NCI-H2107 treated with DMSO at 0.1 percent for 48 hours (cell line): ENCODE results near the gene SLC26A6.

Experiments used
- DNase-seq: peaks from one replicate; lab custom pipeline; 2025; ENCODE audit not compliant: unreplicated experiment; lab: John Stamatoyannopoulos, UW

SLC26A6 gene

DNA sequence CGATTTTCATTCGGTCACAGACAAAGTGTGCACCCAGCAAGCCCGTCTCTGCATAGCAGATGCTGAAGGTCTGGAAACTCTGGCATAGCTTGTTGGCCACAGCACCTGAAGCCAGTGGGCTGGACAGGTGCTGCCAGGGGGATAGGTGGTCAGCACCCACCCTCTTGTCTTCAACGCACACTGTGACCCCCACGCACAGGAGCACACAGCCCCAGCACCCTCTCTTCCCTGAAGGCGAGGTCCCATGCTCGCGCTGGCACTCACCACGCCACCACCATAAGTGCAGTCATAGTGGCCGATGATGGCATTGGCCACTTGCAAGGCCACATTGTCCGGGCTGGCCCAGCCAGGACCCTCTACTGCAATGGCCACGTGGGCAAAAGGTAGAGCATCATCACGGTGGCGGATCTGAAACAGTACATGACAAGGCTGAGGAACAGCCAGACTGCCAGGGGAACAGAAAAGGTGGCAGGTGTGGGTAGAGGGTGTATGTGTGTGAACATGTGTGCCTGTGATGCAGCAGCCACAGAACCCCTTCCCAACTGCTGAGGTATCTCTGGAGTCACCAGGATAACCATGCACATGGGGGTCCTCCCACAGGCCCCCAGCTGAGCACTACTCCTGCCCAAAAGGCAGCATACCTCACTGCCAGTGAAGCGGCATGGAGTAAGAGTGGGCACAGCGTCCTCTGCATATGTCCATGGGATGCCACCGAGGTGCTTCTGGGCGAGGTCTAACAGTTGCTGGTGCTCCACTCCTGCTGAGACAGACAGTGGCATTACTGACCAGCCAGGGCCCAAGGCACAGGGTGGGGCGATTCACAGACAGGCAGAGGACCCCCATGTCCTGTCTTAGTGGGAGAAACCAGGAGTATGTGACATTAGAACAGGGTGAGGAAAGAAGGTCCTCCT is 34.3 kb downstream of the SLC26A6 start:
- no peak for DNase-seq

DNA sequence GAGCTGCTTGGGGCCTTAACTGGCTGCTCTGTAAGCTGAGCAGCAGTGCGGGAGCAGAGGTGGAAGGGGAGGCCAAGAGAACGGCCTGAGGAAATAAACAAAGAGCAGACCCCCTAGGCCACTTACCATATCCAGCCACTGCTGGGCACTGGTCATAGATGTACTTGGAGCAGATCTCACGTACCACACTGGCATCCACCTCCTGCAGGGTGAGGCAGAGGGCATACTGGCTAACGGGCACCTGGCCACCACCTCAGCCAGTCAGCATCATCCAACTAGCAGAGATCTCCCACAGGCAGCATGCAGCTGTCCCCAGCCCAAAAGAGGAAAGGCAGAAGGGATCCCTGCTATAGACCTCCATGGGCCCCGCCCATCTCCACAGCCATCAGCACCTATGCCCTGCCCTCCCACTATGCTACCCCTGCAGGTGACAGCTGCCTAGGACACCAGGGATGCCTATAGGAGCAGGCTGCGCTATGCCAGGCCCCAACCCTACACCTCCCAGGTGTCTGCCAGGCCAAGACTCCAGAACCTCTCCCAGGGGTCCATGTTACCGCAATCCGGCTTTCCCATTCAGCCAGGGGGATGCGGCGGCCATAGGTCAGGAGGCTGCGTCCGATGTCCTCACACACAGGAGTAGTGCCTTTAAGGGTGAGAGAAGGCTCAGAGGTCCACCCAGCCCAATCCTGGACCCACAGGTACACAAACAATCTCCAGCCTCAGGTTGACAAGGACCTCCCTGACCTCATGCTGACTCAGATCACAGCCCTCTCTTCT is 35.6 kb downstream of the SLC26A6 start:
- DNase-seq: no peak

DNA sequence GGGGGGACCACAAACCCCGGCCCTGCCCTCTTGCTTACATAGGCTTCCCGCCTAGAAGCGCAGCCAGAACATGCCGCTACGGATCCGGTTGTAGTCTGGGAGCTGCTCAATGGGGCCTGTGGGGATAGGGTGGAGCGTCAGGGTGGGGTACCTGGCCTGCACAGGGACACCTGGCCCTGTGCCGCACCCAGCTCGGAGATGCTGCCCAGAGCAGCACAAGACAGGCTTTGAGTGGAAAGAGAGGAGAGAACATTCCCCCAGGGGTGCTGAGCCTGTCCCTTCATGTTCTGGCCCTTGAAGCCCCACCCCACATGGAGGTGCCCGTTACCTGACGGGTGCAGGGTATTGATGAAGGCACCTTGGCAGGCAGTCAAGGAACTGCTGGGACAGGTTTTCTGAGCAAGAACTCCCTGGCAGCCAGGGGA is 36.2 kb downstream of the SLC26A6 start:
- no peak for DNase-seq

DNA sequence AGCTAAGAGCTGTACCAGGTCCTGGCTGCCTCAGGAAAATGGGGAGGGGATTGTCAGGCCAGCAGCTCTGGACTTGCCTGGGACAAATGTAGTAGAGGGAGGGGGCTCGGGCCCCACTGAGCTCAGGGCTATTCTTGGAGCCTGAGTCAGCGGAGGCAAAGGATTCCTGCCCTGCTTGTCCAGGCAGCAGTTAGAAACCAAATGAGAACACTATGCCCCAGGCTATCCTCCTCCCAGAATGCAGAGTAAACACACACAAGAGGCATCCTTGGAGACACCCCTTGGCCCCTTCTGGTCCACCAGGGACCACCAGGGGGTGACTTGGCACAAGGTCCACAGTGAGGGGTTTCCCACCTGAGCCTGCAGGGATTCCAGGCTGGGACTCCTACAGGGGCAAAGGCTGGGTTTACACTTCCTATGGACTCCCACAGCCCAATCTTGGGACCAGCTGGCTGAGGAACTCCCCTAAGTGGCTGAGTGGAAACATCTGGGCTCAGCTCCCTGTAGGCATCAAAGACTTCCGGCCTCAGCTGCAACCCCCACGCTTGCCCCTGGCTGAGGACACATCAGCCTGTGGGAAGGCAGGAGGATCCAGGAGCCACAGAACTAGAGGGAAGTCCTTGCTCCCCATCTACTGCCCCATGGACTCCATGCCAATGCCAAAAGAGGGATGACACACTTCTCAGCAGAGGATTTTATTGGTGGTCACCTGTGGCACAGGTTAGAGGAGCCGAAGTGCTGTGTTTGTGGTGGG is 36.8 kb downstream of the SLC26A6 start:
- no peak for DNase-seq

DNA sequence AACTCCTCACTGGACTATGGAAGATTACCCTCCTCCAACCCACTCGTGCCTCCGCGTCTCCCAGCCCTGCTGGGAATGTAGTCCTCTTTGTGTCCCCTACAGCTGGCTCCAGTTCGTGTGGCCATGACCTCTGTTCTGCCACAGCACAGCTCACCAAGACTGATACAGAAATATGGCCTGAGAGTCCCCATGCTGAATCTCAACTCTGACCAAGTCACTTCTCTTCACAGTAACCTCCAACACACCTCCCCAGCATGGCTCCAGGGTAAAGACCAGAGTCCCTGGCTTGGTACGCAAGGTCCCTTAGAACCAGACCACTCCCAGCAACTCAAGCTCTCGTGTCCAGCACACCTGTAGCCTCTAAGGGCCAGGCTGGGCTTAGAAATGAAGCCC is 37.9 kb downstream of the SLC26A6 start:
- no peak for DNase-seq

DNA sequence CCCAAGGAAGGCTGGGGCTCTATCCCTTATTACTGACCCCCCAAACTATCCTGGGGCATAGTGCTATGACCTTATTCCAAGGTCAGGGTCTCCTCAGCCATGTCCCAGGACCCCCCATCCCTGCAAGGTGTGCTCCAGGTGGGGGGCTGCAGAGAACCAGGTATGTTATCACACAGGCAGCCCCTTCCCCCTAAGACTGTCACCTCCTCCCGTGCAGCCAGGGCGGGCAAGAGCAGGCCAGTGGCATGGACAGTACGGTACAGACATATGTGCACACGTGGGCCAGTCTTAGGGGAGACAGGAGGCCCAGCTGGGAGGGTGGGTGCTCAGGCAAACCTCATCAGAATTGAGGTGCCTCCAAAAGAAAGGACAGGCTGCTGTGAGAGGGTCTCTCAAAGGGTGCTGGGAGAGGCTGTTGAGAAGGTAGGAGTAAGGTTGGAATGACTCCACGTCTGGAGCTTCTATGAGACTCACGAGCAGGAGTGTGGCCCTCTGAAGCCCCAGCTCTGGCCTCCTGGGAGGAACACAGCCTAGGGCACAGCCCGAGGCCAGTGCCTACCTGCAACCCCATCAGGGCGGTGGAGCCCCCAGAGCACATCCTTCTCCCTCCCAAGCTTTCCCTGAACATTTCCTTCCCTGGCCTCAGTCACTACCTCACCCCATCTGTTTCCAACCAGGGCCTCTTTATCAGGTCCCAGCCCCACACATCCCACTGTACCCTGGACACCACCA is 38.4 kb downstream of the SLC26A6 start:
- no peak for DNase-seq

DNA sequence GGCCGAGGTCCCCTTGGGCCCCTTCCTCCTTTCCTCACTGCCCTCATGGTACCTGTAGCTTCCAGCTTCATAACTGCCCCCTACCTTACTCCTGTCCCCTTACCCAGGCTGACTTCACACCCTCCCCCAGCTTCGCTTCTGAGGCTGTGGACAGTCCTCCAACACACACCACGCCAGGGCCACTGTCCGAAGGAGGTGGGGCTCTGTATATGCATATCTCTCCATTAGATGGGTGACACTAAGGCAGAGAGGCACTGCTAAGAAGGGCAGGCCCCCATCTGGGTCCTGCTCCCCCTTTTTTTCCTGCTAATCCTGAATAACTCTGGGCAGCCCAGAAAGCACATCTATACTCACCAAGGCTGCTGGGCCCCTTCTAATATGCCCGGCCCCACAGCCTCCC is 39.1 kb downstream of the SLC26A6 start:
- DNase-seq: no peak

DNA sequence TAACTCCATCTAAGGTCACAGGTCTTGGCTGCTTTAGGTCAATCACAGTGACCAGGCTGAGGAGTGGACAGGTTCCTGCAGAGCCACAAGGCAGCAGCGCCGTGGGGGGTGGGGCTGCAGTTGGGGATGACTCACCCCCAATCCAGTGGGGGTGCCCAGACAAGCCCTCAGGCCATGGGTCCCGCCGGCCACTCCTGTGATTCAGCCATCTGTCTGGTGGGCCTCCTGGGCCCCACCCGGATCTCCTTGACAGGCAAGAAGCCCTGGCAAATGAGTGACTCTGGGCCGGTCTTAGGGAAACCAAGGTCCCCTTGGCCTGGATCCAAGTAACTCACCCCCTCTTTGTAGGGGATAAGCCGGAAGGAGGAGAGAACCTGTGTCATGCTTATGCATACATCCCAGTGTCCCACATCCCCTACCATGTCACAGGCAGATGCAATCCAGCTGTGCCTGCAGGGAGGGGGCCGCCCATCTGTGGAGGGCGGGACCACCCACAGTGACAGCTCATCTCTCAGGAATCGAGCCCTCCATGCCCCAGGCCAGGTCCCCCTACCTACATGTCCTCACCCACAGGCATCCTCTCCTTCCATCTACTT is 39.6 kb downstream of the SLC26A6 start:
- DNase-seq: no peak

DNA sequence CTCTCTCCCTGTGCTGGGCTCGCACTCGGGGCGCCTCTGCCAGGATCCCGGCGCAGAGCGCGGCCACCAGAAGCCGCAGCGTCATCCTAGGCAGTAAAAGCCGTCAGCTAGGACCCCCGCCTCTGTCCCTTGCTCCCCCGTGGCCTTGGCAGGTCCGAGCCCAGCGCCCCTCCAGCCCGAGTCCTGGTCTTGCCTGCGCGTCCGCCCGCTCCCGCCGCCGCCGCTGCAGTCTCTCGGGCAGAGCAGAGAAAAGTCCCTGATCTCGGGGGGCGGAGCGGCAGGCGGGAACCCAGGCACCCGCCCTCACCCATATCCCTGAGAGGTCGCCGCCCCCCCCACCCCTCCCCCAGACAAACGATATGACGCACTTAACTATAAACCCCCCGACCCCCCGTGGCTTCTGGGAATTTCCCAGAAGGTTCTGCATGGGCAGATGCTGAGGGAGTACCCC is 40.2 kb downstream of the SLC26A6 start, which contains the start of gene COL7A1:
TSS of gene COL7A1 (minus strand) at position 255 of the 451 bp plus-strand sequence. CDS start at position 85, 170 bp downstream.
- no peak for DNase-seq

DNA sequence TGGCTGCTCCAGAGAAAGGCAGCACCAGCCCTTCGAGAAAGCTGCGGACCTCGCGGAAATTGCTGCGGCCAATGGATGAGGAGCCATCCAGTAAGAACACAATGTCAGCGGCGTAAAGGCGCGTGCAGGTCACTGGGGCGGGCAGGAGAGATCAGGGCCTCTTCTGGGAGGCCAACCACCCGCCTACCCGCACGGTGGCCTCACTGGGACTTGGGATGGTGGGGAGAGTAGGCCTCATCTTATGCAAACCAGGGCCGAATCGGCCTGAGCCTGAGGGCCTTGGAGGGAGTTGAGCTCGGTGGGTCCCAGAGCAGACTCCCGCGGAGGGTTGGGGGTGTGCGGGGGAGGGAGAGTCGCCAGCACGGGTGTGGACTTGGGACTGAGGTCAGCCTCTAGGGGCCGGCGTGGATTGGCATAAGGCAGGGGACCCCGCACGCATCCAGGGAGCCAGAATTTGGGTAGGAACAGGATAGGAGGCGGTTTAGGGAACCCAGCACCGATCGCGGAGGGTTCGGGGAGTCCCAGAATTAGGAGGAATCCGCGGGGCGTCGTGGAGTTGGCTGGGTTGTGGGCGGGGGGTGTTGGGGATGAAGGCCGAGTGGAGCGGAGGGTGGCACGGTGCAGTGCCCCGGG is 40.7 kb downstream of the SLC26A6 start:
- DNase-seq: no peak

DNA sequence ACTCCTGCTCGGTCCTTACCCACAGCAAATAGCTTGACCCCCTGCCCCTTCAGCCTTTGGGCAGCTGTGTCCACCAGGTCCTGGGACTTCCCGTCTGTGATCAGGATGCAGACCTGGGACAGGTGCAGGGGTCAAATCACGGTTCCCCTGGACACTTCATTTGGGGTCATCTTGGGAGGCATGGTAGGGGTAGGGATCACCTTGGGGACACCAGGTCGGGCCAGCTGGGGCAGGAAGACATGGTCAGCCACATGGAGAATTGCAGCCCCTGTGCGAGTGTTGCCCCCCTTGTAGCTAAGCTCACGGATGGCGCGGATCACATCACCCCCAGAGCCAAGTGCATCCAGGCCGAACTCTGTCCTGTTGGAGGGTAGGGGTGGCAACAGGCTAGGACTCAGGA is 41.9 kb downstream of the SLC26A6 start:
- DNase-seq: no peak

DNA sequence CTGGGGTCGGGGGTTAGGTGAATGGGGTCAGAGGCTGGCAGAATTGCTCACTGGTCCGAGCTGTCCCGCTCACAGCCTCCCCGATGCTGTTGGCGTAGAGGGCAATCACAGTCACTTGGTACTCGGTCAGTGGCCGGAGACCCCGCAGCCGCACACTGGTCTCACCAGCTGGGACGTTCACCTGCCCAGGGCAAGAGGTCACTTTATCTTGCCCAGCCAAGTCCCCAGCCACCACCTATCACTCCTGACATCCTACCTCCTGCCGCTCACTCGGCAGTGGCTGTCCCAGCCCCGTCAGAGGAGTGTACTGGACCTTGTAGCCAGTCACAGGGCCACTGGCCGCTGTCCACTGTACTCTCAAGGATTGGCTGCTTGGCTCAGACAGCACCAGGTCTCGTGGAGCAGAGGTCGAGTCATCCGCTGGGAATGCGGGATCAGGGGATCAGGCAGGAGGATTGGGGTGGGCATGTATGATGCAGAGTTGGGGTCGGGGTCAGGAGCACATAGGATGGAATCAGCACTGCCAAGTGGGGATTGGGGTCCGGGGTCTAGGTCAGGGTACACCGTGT is 42.7 kb downstream of the SLC26A6 start:
- DNase-seq: no peak

DNA sequence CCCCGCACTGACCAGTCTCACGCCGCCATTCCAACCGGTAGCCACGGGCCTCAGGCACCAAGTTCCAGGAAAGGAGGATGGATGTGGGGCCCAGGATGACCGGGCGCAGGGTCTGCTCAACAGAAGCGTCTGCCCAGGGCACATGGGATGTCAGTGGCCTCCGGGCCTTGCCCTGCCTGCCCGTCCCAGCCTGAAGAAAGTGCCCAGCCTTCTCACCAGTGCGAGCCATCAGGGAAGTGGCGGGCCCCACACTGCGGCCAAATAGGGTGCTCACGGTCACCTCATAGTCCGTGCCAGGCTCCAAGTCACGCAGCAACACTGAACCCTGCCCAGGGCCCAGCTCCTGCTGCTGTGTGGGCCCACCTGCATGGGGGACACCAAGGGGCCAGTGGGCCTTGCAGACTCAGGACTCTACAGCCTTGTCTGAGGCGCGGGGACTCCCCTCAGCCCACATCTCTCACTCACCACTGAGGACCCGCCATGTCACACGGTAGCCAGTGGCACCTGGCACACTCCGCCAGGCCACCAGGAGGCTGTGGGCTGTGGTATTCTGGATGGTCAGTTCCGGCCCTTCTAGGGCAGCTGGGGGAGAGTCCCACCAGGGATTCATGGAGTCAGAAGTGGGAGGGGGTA is 43.3 kb downstream of the SLC26A6 start:
- DNase-seq: no peak

DNA sequence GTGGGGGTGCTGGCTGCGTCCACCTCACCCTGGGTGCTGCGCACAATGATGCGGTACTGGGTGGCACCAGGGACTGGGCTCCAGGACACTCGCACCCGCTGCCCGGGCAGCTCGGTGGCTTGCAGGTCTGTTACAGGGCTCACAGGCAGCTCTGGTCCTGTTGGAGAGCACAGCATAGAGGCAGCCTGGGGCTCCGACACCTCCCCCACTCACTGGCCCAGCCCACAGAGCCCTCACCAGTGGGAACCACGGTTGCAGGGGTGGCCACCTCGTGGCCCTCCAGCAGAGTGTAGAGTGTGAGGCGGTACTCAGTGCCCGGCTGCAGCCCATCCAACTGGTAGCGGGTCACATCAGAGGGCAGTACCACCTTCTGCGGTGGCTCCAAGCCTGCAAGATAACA is 43.8 kb downstream of the SLC26A6 start:
- DNase-seq: no peak

DNA sequence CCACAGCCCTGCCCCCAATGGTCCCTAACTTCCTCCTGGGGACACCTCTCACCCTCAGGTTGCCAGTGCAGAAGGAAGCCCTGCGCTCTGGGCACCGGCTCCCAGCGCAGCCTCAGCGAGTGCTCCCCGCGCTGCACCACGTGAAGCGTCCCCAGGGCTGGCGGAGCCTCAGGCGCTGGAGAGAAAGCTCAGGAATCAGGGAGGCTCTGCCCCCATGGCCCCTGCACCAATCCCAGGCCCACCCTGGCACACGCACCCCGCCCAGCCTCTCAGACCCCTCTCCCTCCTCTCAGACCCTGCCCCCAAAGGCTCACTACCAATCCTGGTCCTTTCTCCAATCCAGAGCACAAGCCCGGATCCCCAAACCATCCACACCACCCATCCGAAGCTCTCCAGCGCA is 47.0 kb downstream of the SLC26A6 start:
- no peak for DNase-seq

DNA sequence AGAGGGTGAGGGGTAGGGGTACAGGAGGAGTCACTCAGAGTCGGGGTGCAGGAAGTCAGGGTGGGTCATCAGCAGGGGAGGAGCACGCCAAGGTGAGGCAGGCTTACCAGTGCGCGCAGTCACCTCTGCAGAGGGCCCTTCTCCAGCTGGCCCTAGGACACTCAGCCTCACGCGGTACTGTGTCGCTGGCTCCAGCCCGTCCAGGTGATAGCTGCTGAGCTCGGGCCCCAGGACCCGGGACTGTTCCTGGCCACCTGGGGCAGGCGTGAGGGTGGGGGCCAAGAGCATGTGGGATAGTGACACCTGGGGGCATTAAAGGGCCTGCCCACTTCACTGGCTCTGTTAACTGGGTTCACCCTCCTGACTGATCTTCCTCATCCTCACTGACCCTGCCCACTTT is 47.6 kb downstream of the SLC26A6 start:
- no peak for DNase-seq

DNA sequence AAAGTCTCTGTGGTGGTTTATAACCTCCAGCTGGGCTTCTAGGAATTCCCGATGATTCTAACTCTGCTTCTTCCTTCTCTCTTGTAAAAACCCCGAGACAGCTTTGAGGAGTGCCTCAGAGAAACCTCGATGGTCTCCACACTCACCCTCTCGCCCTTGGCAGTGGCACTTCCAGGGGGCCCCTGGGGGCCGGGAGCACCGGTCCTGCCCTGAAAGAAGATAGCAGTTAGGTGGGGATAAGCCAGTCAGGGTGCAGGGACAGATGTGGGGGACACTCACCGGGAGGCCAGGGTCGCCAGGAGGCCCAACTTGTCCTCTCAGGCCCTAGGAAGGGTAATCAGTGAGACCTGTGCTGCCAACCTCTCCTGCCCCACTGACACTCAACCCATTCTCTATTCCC is 49.9 kb downstream of the SLC26A6 start:
- no peak for DNase-seq

DNA sequence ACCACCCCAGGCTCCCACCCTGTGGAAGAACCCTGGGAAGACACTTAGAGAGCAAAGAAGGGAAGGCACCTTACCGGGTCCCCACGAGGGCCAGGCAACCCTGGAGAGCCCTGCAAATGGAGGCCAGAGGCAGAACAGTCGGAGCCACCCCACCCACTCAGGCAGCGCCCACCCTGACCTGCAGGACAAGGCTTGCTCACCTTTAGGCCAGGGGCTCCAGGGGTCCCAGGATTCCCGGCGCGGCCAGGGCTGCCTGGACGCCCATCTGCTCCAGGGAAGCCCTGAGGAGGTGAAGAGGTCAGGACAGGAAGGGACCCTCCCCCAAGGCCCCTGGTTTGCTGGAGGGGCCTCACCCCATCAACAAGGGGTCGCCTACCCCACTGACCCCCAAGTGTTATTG is 50.4 kb downstream of the SLC26A6 start:
- no peak for DNase-seq
